Fibroblast of lung (primary cell): ENCODE data around the gene PPM1E. TPM values are rescaled to one million over a fixed set of nuclear protein-coding genes. Genes with fewer than 3 reads are reported as not detected.

ENCODE experiments used
- DNase-seq, 2 donors: peaks; one replicate each; pipeline versions ENCODE4 v3.0.0 to v3.0.0-alpha.2; 2010; ENCODE audit warnings: low read depth in 2 of 2
- H2AFZ ChIP-seq: 2 replicates; pipeline ENCODE4 v1.5.1; 2012; ENCODE audit warnings: low read length, control low read depth, inconsistent platforms
- H3K27ac ChIP-seq: 2 replicates; pipeline ENCODE4 v1.5.1; 2011; ENCODE audit warnings: low read length, control low read depth; ENCODE audit not compliant: insufficient read depth
- H3K27me3 ChIP-seq: 2 replicates; pipeline ENCODE4 v1.5.1; 2011; ENCODE audit warnings: mild to moderate bottlenecking, low read length; ENCODE audit not compliant: control insufficient read depth, insufficient read depth
- H3K36me3 ChIP-seq: 2 replicates; pipeline ENCODE4 v1.5.1; 2011; ENCODE audit warnings: low read length; ENCODE audit not compliant: control insufficient read depth, insufficient read depth
- H3K4me1 ChIP-seq: 2 replicates; pipeline ENCODE4 v1.5.1; 2011; ENCODE audit warnings: low read length; ENCODE audit not compliant: control insufficient read depth, insufficient read depth; ENCODE audit errors: extremely low read depth
- H3K4me2 ChIP-seq: 2 replicates; pipeline ENCODE4 v1.5.1; 2011; ENCODE audit warnings: low read length, control low read depth; ENCODE audit not compliant: insufficient read depth; ENCODE audit errors: extremely low read depth
- H3K4me3 ChIP-seq, 4 experiments: fragments of 200-600 bp in 1 of 4; sonication (generic) in 1 of 4; replicated peaks in 1 of 4; 2 replicates each; pipeline ENCODE4 v1.5.1; 2011 to 2016; ENCODE audit warnings: low read length in 4 of 4, low read depth in 3 of 4, mild to moderate bottlenecking in 3 of 4, control low read depth in 2 of 4, inconsistent platforms in 1 of 4, mixed read lengths in 1 of 4; ENCODE audit not compliant: insufficient read depth in 1 of 4; ENCODE audit errors: control extremely low read depth in 1 of 4
- H3K79me2 ChIP-seq: 2 replicates; pipeline ENCODE4 v1.5.1; 2012; ENCODE audit warnings: mild to moderate bottlenecking, low read length, inconsistent platforms; ENCODE audit not compliant: control insufficient read depth, insufficient read depth
- H3K9ac ChIP-seq: 2 replicates; pipeline ENCODE4 v1.5.1; 2011; ENCODE audit warnings: mild to moderate bottlenecking, low read length, control low read depth; ENCODE audit not compliant: insufficient read depth
- H3K9me3 ChIP-seq: 2 replicates; pipeline ENCODE4 v1.5.1; 2012; ENCODE audit warnings: low read depth, low read length; ENCODE audit not compliant: control insufficient read depth, insufficient read depth
- H4K20me1 ChIP-seq: 2 replicates; pipeline ENCODE4 v1.5.1; 2011; ENCODE audit warnings: low read length; ENCODE audit not compliant: control insufficient read depth, insufficient read depth; ENCODE audit errors: extremely low read depth
- CTCF ChIP-seq, 2 donors: IDR thresholded peaks in 1 of 2; conservative IDR thresholded peaks in 1 of 2; 1 replicate in 1 of 2; 2 replicates in 1 of 2; pipeline ENCODE4 v1.5.1; 2011 to 2012; ENCODE audit warnings: low read length in 2 of 2, control low read depth in 1 of 2, inconsistent platforms in 1 of 2, low read depth in 1 of 2, mild to moderate bottlenecking in 1 of 2
- EZH2 ChIP-seq: IDR thresholded peaks from 2 replicates; pipeline ENCODE4 v1.5.1; 2012; ENCODE audit warnings: low read length, control low read depth, mild to moderate bottlenecking; ENCODE audit errors: missing control alignments
- polyA minus RNA-seq: library from RNA; depleted of rRNA, polyadenylated mRNA; stranded (reverse); fragments of >200 nt; gene quantifications from 2 replicates; pipeline ENCODE4 v1.2.3, GENCODE V29; 2011; ENCODE audit warnings: low replicate concordance
- polyA plus RNA-seq, 2 donors: library from polyadenylated mRNA; depleted of rRNA in 1 of 2; stranded (reverse) in 1 of 2; unstranded in 1 of 2; fragments of >200 nt; gene quantifications; 2 replicates each; pipeline ENCODE4 v1.2.1, GENCODE V29; 2011 to 2012; ENCODE audit warnings: missing spikeins in 1 of 2
- total RNA-seq: library from RNA; depleted of rRNA; stranded (reverse); fragments of >200 nt; gene quantifications from 2 replicates; pipeline ENCODE4 v1.2.1, GENCODE V29; 2014

PPM1E gene
- total RNA-seq, result 0.26 and 0.50 TPM in 2 replicates
- polyA plus RNA-seq, result 0.02 and 0.05 TPM in 2 replicates
- 0.02 and 0.03 TPM in 2 replicates for polyA plus RNA-seq (2012)
- polyA minus RNA-seq, result not detected in 2 replicates

GRCh38 chr17:58755577-58756245 lies at the start of gene PPM1E:
PPM1E (plus strand) TSS chr17:58755854.
- Histone ChIP-seq H3K4me3 (peak within 1 kb of the TSS; percentile 19 to 63 (median 43)), H3K4me1 (peaks cover 2% of the 10 kb centered on the region), H3K9ac (peak within 1 kb of the TSS; percentile 7), H3K4me2 (peak within 1 kb of the TSS; percentile 75), H4K20me1 (no peaks in the 10 kb centered on the region), H3K79me2 (no peaks in the 10 kb centered on the region), H3K27me3 (peaks cover 16% of the 10 kb centered on the region), H3K9me3 (no peaks in the 10 kb centered on the region), H3K36me3 (no peaks in the 10 kb centered on the region), H2AFZ (no peak within 1 kb of the TSS), H3K27ac (no peak within 1 kb of the TSS)
- peak; percentile 44 to 64 for DNase-seq
- TF ChIP-seq CTCF (conservative IDR thresholded peaks at IDR 0.05 in 1 of 2, IDR thresholded peaks at IDR 0.05 in 1 of 2; ENCODE audit: low read depth in 1 of 2, low read length in 2 of 2), result no peak
- peak; percentile 51 for TF ChIP-seq EZH2

GRCh38 chr17:58706351-58707140 lies 49.1 kb upstream of the PPM1E start:
- Histone ChIP-seq H3K27ac (no peak overlapping the region), H3K4me3 (no peak overlapping the region), H3K9ac (no peak overlapping the region), H4K20me1 (no peaks in the 10 kb centered on the region), H3K27me3 (no peaks in the 10 kb centered on the region), H3K4me1 (no peaks in the 10 kb centered on the region), H3K4me2 (no peak overlapping the region), H3K9me3 (no peaks in the 10 kb centered on the region), H3K79me2 (no peaks in the 10 kb centered on the region), H2AFZ (no peak overlapping the region), H3K36me3 (no peaks in the 10 kb centered on the region)
- TF ChIP-seq EZH2 (no peak), CTCF (conservative IDR thresholded peaks at IDR 0.05 in 1 of 2, IDR thresholded peaks at IDR 0.05 in 1 of 2; ENCODE audit: low read depth in 1 of 2, low read length in 2 of 2) (no peak)
- DNase-seq, result peak in 1 of 2 donors; percentile 23

GRCh38 chr17:58710948-58711552 lies 44.6 kb upstream of the PPM1E start:
- Histone ChIP-seq H2AFZ (no peak overlapping the region), H3K27ac (no peak overlapping the region), H3K4me1 (no peaks in the 10 kb centered on the region), H3K9me3 (no peaks in the 10 kb centered on the region), H3K36me3 (no peaks in the 10 kb centered on the region), H3K27me3 (no peaks in the 10 kb centered on the region), H3K4me2 (no peak overlapping the region), H3K4me3 (no peak overlapping the region), H4K20me1 (no peaks in the 10 kb centered on the region), H3K79me2 (no peaks in the 10 kb centered on the region), H3K9ac (no peak overlapping the region)
- TF ChIP-seq CTCF (conservative IDR thresholded peaks at IDR 0.05 in 1 of 2, IDR thresholded peaks at IDR 0.05 in 1 of 2; ENCODE audit: low read depth in 1 of 2, low read length in 2 of 2) (peak; percentile 50 to 59), EZH2 (no peak)
- DNase-seq, result peak; percentile 41 to 81
